Activated CD8-positive, alpha-beta T cell treated with anti-CD3 and anti-CD28 coated beads for 36 hours (primary cell): ENCODE measurements around the gene SHH. TPM values are rescaled to one million over a fixed set of nuclear protein-coding genes. Genes with fewer than 3 reads are reported as not detected.

Experiments used
- ATAC-seq: fragments of 200-7000 bp; cut with Tn5 transposase; one replicate; pipeline ENCODE4 v1.10.0; 2021; ENCODE audit warnings: mild to moderate bottlenecking, moderate library complexity
- CTCF ChIA-PET: fragments of 350-600 bp; sonication (Branson Sonifier 250); formaldehyde crosslinking; loops from one replicate; lab custom pipeline; 2021; ENCODE audit warnings: antibody characterized with exemption; lab: Charles Lee
- POLR2A ChIA-PET: fragments of 350-600 bp; sonication (Branson Sonifier 250); formaldehyde crosslinking; loops from one replicate; lab custom pipeline; 2021; ENCODE audit warnings: antibody characterized with exemption; lab: Charles Lee
- DNase-seq: peaks from one replicate; pipeline ENCODE4 v3.0.0-alpha.2; 2020
- H3K27ac Mint-ChIP-seq: one replicate; pipeline ENCODE4 v1.8.0; 2021; ENCODE audit warnings: mild to moderate bottlenecking, mixed read lengths
- H3K27me3 Mint-ChIP-seq: one replicate; pipeline ENCODE4 v1.8.0; 2021; ENCODE audit warnings: mixed read lengths
- H3K36me3 Mint-ChIP-seq: one replicate; pipeline ENCODE4 v1.8.0; 2021; ENCODE audit warnings: low read depth, mixed read lengths
- H3K4me1 Mint-ChIP-seq: one replicate; pipeline ENCODE4 v1.8.0; 2021; ENCODE audit warnings: low read depth, mixed read lengths
- H3K4me3 Mint-ChIP-seq: one replicate; pipeline ENCODE4 v1.8.0; 2021; ENCODE audit warnings: mild to moderate bottlenecking, moderate library complexity, mixed read lengths
- H3K9me3 Mint-ChIP-seq: one replicate; pipeline ENCODE4 v1.8.0; 2021; ENCODE audit warnings: mixed read lengths
- CTCF ChIP-seq: fragments of 200-600 bp; IDR thresholded peaks from one replicate; pipeline ENCODE4 v1.8.0; 2022; ENCODE audit warnings: antibody characterized with exemption, mild to moderate bottlenecking
- intact Hi-C: fragments of 100-400 bp; cut with micrococcal nuclease; formaldehyde crosslinking; loops from one replicate; pipeline ENCODE4 v1.10.0; 2022
- total RNA-seq, 2 experiments: library from RNA; stranded (reverse); gene quantifications; one replicate each; pipeline ENCODE4 v1.2.3, GENCODE V29; 2021

The SHH gene
- total RNA-seq, 2 experiments from 2014 or later = not detected

GRCh38 chr7:155858521-155859061 lies 46.3 kb upstream of the SHH start:
- H3K4me1 Mint-ChIP-seq = no peaks in the 10 kb centered on the region
- ATAC-seq = no peak
- no peak overlapping the region for H3K27ac Mint-ChIP-seq
- H3K9me3 Mint-ChIP-seq = no peaks in the 10 kb centered on the region
- intact Hi-C loops = no loop called here
- ChIA-PET POLR2A (no interaction called here), CTCF (no interaction called here)
- no peaks in the 10 kb centered on the region for H3K36me3 Mint-ChIP-seq
- H3K27me3 Mint-ChIP-seq = peaks cover 3% of the 10 kb centered on the region
- H3K4me3 Mint-ChIP-seq = no peak overlapping the region
- no peak for TF ChIP-seq CTCF
- no peak for DNase-seq

- Mint-ChIP-seq H3K36me3 (no peaks in the 10 kb centered on the region), H3K27ac (no peak overlapping the region), H3K27me3 (peaks cover 3% of the 10 kb centered on the region), H3K4me1 (no peaks in the 10 kb centered on the region), H3K9me3 (no peaks in the 10 kb centered on the region), H3K4me3 (no peak overlapping the region)
- TF ChIP-seq CTCF = no peak
- CTCF ChIA-PET = no interaction called here
- POLR2A ChIA-PET = no interaction called here
- DNase-seq = no peak
- ATAC-seq = no peak
- intact Hi-C loops = no loop called here
Observed at GRCh38 chr7:155857141-155857540, 44.9 kb upstream of the SHH start.

- Mint-ChIP-seq H3K9me3 (no peaks in the 10 kb centered on the region), H3K27ac (no peak overlapping the region), H3K36me3 (no peaks in the 10 kb centered on the region), H3K27me3 (peaks cover 2% of the 10 kb centered on the region), H3K4me1 (no peaks in the 10 kb centered on the region), H3K4me3 (no peak overlapping the region)
- POLR2A ChIA-PET = no interaction called here
- ATAC-seq (no peak), DNase-seq (no peak)
- TF ChIP-seq CTCF = no peak
- intact Hi-C loops = no loop called here
- CTCF ChIA-PET = no interaction called here
Observed at GRCh38 chr7:155856656-155857055, 44.4 kb upstream of the SHH start.

- DNase-seq (no peak), ATAC-seq (no peak)
- no peak overlapping the region for H3K4me3 Mint-ChIP-seq
- H3K36me3 Mint-ChIP-seq = no peaks in the 10 kb centered on the region
- H3K4me1 Mint-ChIP-seq = no peaks in the 10 kb centered on the region
- ChIA-PET POLR2A (no interaction called here), CTCF (no interaction called here)
- no peaks in the 10 kb centered on the region for H3K9me3 Mint-ChIP-seq
- no peak overlapping the region for H3K27ac Mint-ChIP-seq
- no peak for TF ChIP-seq CTCF
- H3K27me3 Mint-ChIP-seq = peaks cover 6% of the 10 kb centered on the region
- intact Hi-C loops = no loop called here
Observed at GRCh38 chr7:155852426-155853301, 40.4 kb upstream of the SHH start.

GRCh38 chr7:155851892-155852291 lies 39.6 kb upstream of the SHH start:
- ChIA-PET CTCF (no interaction called here), POLR2A (interaction anchor here (0.5 kb wide), 1 partner anchor 247 kb away, joined by 3 read pairs; no protein-coding TSS in a partner anchor)
- intact Hi-C loops = no loop called here
- no peak for DNase-seq
- H3K27me3 Mint-ChIP-seq = peaks cover 6% of the 10 kb centered on the region
- no peak for ATAC-seq
- no peak for TF ChIP-seq CTCF
- H3K4me1 Mint-ChIP-seq = no peaks in the 10 kb centered on the region
- no peak overlapping the region for H3K4me3 Mint-ChIP-seq
- H3K9me3 Mint-ChIP-seq = no peaks in the 10 kb centered on the region
- no peak overlapping the region for H3K27ac Mint-ChIP-seq
- no peaks in the 10 kb centered on the region for H3K36me3 Mint-ChIP-seq
